ENCODE data around the gene ZNF592. TPM values are rescaled to one million over a fixed set of nuclear protein-coding genes. Genes with fewer than 3 reads are reported as not detected.

Gene ZNF592
- total RNA-seq, 1 experiment from 2014 or later, result 49.6 TPM

DNA sequence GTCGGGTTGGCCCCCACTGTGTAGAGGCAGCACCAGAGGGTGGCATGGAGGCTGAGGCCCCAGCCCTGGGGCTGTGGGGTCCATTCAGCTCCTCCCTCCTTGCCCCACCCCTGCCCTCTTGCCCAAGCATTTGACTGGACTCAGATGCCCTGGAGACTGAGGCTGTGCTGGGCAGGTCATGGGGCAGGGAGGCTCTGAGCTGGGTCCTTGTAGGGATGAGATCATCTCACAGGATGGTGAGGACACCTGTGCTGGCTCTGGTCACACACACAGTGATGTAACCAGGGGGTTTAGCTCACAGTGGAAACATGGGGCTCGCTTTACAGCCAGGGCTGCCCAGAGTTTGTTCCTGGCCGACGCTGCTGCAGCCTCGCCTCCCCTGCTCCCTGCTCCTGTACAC lies 86.6 kb downstream of the ZNF592 start:
- Mint-ChIP-seq H3K9me3 (ENCODE audit: low read depth, unreplicated experiment) (no peaks in the 10 kb centered on the region), H3K4me3 (ENCODE audit: low read depth, unreplicated experiment) (no peak overlapping the region), H3K27ac (ENCODE audit: unreplicated experiment) (no peak overlapping the region), H3K36me3 (ENCODE audit: insufficient read depth, unreplicated experiment) (peaks cover 8% of the 10 kb centered on the region), H3K27me3 (ENCODE audit: unreplicated experiment) (peaks cover 24% of the 10 kb centered on the region), H3K4me1 (ENCODE audit: low read depth, unreplicated experiment) (peaks cover 23% of the 10 kb centered on the region)
- BruUV-seq (replicated peaks), result no TSS peak
- CTCF ChIA-PET, result no interaction called here
- DNase-seq, result no peak
- TF ChIP-seq, protein P1, sequence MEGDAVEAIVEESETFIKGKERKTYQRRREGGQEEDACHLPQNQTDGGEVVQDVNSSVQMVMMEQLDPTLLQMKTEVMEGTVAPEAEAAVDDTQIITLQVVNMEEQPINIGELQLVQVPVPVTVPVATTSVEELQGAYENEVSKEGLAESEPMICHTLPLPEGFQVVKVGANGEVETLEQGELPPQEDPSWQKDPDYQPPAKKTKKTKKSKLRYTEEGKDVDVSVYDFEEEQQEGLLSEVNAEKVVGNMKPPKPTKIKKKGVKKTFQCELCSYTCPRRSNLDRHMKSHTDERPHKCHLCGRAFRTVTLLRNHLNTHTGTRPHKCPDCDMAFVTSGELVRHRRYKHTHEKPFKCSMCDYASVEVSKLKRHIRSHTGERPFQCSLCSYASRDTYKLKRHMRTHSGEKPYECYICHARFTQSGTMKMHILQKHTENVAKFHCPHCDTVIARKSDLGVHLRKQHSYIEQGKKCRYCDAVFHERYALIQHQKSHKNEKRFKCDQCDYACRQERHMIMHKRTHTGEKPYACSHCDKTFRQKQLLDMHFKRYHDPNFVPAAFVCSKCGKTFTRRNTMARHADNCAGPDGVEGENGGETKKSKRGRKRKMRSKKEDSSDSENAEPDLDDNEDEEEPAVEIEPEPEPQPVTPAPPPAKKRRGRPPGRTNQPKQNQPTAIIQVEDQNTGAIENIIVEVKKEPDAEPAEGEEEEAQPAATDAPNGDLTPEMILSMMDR (IDR thresholded peaks at IDR 0.05; ENCODE audit: unreplicated experiment), result no peak
- intact Hi-C loops (cut with micrococcal nuclease; ENCODE audit: unreplicated experiment), result no loop called here

DNA sequence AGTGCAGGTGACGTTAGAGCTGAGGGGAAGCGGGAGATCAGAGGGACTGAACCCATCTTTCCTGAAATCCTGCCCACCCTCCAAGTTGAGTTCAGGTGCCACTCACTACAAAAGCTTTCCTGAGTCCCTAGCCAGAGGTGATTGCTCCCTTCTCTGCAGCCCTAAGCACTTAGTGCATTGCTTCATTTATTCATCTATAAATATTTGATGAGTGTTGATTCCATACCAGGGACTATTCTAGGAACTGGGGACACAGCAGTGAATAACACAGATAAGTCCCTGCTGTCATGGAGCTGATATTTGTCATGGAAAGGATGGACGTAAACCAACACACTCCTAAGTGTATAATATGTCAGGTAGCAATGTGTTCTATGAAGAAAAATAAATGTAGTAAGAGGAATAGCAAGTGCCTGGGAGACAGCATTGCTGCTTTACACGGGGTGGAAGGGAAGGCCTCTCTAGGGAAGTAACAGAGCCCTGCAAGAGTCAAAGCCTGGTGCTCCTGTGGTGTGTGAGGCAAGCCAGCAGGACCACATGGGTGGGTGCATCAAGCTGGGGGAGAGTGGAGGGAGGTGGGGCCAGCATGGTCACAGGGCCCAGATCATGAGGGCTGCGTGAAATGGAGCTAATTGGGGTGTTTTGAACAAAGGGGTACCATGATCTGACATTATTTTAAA lies 87.4 kb downstream of the ZNF592 start:
- peaks cover 28% of the 10 kb centered on the region for H3K4me1 Mint-ChIP-seq (ENCODE audit: low read depth, unreplicated experiment)
- no peak overlapping the region for H3K27ac Mint-ChIP-seq (ENCODE audit: unreplicated experiment)
- peaks cover 24% of the 10 kb centered on the region for H3K27me3 Mint-ChIP-seq (ENCODE audit: unreplicated experiment)
- CTCF ChIA-PET, result no interaction called here
- no peaks in the 10 kb centered on the region for H3K9me3 Mint-ChIP-seq (ENCODE audit: low read depth, unreplicated experiment)
- no TSS peak for BruUV-seq (replicated peaks)
- no peak overlapping the region for H3K4me3 Mint-ChIP-seq (ENCODE audit: low read depth, unreplicated experiment)
- no peak for DNase-seq
- peaks cover 17% of the 10 kb centered on the region for H3K36me3 Mint-ChIP-seq (ENCODE audit: insufficient read depth, unreplicated experiment)
- intact Hi-C loops (cut with micrococcal nuclease; ENCODE audit: unreplicated experiment), result no loop called here
- TF ChIP-seq, protein P1 (IDR thresholded peaks at IDR 0.05; ENCODE audit: unreplicated experiment), result no peak

DNA sequence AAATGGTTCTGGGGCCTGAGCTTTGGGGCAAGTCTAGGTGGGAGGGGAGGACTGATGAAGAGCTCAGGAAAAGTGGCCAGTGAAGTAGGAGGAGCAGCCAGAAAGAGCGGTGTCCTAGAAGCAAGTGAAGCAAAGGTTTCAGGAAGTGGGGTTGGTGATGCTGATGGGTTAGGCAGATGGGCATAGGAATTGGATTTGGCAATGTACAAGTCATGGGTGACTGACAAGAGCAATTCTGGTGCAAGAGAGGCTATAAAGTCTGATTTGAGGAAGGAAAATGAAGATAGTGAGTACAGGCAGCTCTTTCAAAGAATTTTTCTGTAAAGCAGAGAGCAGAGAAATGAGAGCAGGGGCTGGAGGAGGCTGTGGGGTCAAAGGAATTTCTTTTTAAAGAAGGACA lies 88.5 kb downstream of the ZNF592 start:
- no peak overlapping the region for H3K27ac Mint-ChIP-seq (ENCODE audit: unreplicated experiment)
- BruUV-seq (replicated peaks), result no TSS peak
- H3K4me1 Mint-ChIP-seq (ENCODE audit: low read depth, unreplicated experiment), result peaks cover 38% of the 10 kb centered on the region
- H3K9me3 Mint-ChIP-seq (ENCODE audit: low read depth, unreplicated experiment), result no peaks in the 10 kb centered on the region
- H3K27me3 Mint-ChIP-seq (ENCODE audit: unreplicated experiment), result peaks cover 24% of the 10 kb centered on the region
- no peak overlapping the region for H3K4me3 Mint-ChIP-seq (ENCODE audit: low read depth, unreplicated experiment)
- DNase-seq, result no peak
- intact Hi-C loops (cut with micrococcal nuclease; ENCODE audit: unreplicated experiment), result no loop called here
- H3K36me3 Mint-ChIP-seq (ENCODE audit: insufficient read depth, unreplicated experiment), result peaks cover 24% of the 10 kb centered on the region
- TF ChIP-seq, protein P1 (IDR thresholded peaks at IDR 0.05; ENCODE audit: unreplicated experiment), result no peak
- CTCF ChIA-PET, result interaction anchor here (1.1 kb wide), 1 partner anchor 91 kb away, joined by 3 read pairs; no protein-coding TSS in a partner anchor

DNA sequence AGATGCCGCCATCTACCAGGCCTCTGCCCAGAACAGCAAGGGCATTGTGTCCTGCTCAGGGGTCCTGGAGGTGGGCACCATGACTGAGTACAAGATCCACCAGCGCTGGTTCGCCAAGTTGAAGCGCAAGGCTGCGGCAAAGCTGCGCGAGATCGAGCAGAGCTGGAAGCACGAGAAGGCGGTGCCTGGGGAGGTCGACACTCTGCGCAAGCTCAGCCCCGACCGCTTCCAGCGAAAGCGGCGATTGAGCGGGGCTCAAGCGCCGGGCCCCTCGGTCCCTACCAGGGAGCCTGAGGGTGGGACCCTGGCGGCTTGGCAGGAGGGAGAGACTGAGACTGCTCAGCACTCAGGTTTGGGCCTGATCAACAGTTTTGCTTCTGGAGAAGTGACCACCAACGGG lies 91.3 kb downstream of the ZNF592 start:
- Mint-ChIP-seq H3K9me3 (ENCODE audit: low read depth, unreplicated experiment) (no peaks in the 10 kb centered on the region), H3K27me3 (ENCODE audit: unreplicated experiment) (peaks cover 24% of the 10 kb centered on the region), H3K4me3 (ENCODE audit: low read depth, unreplicated experiment) (peak overlapping the region; percentile 12), H3K27ac (ENCODE audit: unreplicated experiment) (peak overlapping the region; percentile 93), H3K36me3 (ENCODE audit: insufficient read depth, unreplicated experiment) (peaks cover 24% of the 10 kb centered on the region), H3K4me1 (ENCODE audit: low read depth, unreplicated experiment) (peaks cover 29% of the 10 kb centered on the region)
- no TSS peak for BruUV-seq (replicated peaks)
- CTCF ChIA-PET, result no interaction called here
- intact Hi-C loops (cut with micrococcal nuclease; ENCODE audit: unreplicated experiment), result loop anchor here (5.0 kb wide), 1 partner anchor 262 kb away; no protein-coding TSS in a partner anchor
- TF ChIP-seq, protein P1 (IDR thresholded peaks at IDR 0.05; ENCODE audit: unreplicated experiment), result no peak
- no peak for DNase-seq
